ENCODE results near the gene IPO5. TPM values are rescaled to one million over a fixed set of nuclear protein-coding genes. Genes with fewer than 3 reads are reported as not detected.
A peak's percentile ranks its signal among the peaks of the same experiment; 100 is the strongest.

Gene IPO5
- total RNA-seq, 1 experiment from 2014 or later, result 301 TPM

DNA sequence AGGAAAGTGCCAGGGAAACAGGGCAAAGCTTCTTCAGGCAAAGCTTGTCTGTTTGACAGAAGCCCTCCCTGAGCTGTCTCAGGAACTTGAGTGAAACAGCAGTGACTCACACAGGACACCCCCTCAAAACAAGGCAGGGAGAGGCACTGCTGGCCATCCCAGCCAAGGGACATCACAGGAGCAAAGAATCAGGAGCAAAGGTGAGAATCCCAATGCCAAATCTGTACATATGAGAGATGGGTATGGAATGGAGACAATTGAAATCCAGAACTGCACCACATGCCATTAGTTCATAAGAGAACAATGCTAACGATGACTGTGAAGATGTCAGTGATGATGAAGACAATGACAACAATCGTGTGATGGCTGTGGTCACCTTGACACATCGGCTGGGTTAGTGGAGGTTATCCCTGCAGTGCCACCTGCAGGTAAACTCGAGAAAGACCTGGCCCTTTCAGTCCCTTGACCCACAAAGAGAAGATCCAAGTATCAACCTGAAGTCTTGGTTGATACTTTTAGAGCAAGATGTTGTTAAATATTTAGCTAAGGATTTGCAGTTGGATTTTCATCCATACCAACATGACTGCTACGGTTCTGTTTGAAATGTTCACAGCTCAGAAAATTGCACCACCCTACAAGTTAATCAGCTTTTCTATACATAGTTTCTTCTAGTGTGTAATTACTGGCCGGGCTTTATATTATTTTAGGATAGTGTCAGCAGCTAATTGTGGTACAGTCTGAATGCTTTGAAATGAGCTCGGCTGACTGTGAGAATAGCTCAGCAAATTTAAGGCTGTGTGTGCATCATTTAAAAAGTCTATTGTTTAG, 42.0 kb upstream of the IPO5 start:
- ATAC-seq, result peak; percentile 87
- ChIA-PET CTCF (interaction anchor here (1.1 to 1.7 kb wide), 3 partner anchors 55 to 62 kb away, joined by 4 to 7 read pairs (median 5); no protein-coding TSS in a partner anchor), POLR2A (no interaction called here)
- DNase-seq (ENCODE audit: low spot score), result peak; percentile 63
- H3K9me3 Mint-ChIP-seq, result peaks cover 27% of the 10 kb centered on the region
- no peaks in the 10 kb centered on the region for H3K36me3 Mint-ChIP-seq
- peaks cover 4% of the 10 kb centered on the region; the same call in 1 of the 2 replicates for H3K27me3 Mint-ChIP-seq (ENCODE audit: low read depth)
- no peak overlapping the region for H3K27ac Mint-ChIP-seq
- no peak for TF ChIP-seq ZNF423 (CRISPR knock-in tag; IDR thresholded peaks at IDR 0.05)
- TF ChIP-seq, protein P1, sequence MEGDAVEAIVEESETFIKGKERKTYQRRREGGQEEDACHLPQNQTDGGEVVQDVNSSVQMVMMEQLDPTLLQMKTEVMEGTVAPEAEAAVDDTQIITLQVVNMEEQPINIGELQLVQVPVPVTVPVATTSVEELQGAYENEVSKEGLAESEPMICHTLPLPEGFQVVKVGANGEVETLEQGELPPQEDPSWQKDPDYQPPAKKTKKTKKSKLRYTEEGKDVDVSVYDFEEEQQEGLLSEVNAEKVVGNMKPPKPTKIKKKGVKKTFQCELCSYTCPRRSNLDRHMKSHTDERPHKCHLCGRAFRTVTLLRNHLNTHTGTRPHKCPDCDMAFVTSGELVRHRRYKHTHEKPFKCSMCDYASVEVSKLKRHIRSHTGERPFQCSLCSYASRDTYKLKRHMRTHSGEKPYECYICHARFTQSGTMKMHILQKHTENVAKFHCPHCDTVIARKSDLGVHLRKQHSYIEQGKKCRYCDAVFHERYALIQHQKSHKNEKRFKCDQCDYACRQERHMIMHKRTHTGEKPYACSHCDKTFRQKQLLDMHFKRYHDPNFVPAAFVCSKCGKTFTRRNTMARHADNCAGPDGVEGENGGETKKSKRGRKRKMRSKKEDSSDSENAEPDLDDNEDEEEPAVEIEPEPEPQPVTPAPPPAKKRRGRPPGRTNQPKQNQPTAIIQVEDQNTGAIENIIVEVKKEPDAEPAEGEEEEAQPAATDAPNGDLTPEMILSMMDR (IDR thresholded peaks at IDR 0.05), result peak; percentile 52
- no peak for TF ChIP-seq SMAD4 (CRISPR knock-in tag; IDR thresholded peaks at IDR 0.05)
- H3K4me3 Mint-ChIP-seq, result no peak overlapping the region
- H3K4me1 Mint-ChIP-seq, result no peaks in the 10 kb centered on the region

DNA sequence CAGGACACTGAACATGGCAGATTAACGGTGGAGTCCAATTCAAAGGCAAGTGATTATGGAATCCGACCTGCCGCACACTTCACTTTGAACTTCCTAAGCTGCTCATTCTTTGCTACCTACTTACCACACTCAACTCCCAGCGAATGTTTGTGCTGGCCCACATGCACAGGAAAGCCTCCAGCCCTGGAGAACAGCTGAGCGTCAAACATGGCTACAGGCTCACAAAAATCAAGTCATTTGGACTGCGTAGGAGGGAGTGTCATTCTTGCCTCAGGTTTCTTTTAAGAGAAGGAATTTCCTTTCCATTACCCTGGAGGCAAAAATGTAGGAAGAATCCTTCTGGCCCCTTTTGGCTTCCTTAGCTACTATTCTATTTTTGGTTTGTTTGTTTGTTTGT, 41.3 kb upstream of the IPO5 start:
- ATAC-seq (no peak), DNase-seq (ENCODE audit: low spot score) (no peak)
- Mint-ChIP-seq H3K27me3 (ENCODE audit: low read depth) (peaks cover 4% of the 10 kb centered on the region; the same call in 1 of the 2 replicates), H3K4me1 (no peaks in the 10 kb centered on the region), H3K4me3 (no peak overlapping the region), H3K27ac (no peak overlapping the region), H3K9me3 (peaks cover 29% of the 10 kb centered on the region), H3K36me3 (no peaks in the 10 kb centered on the region)
- ChIA-PET POLR2A (no interaction called here), CTCF (interaction anchor here (1.3 to 1.7 kb wide), 2 partner anchors 56 to 63 kb away, joined by 5 to 7 read pairs; no protein-coding TSS in a partner anchor)
- TF ChIP-seq, protein P2, sequence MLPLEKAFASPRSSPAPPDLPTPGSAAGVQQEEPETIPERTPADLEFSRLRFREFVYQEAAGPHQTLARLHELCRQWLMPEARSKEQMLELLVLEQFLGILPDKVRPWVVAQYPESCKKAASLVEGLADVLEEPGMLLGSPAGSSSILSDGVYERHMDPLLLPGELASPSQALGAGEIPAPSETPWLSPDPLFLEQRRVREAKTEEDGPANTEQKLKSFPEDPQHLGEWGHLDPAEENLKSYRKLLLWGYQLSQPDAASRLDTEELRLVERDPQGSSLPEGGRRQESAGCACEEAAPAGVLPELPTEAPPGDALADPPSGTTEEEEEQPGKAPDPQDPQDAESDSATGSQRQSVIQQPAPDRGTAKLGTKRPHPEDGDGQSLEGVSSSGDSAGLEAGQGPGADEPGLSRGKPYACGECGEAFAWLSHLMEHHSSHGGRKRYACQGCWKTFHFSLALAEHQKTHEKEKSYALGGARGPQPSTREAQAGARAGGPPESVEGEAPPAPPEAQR (CRISPR knock-in tag; IDR thresholded peaks at IDR 0.05), result no peak
- no peak for TF ChIP-seq TCF7 (CRISPR knock-in tag; IDR thresholded peaks at IDR 0.05; ENCODE audit: low read depth)
- no peak for TF ChIP-seq JAZF1 (CRISPR knock-in tag; IDR thresholded peaks at IDR 0.05)
- TF ChIP-seq ZNF219 (CRISPR knock-in tag; IDR thresholded peaks at IDR 0.05; ENCODE audit: borderline replicate concordance), result no peak
- no peak for TF ChIP-seq TEAD1 (CRISPR knock-in tag; IDR thresholded peaks at IDR 0.05)
- no peak for TF ChIP-seq SMAD3 (CRISPR knock-in tag; IDR thresholded peaks at IDR 0.05; ENCODE audit: borderline replicate concordance)
- no peak for TF ChIP-seq ATF1 (CRISPR knock-in tag; IDR thresholded peaks at IDR 0.05)
- TF ChIP-seq ESRRA (CRISPR knock-in tag; IDR thresholded peaks at IDR 0.05; ENCODE audit: borderline replicate concordance), result no peak
- no peak for TF ChIP-seq ZNF263 (CRISPR knock-in tag; IDR thresholded peaks at IDR 0.05; ENCODE audit: low read depth)
- TF ChIP-seq, protein P3, sequence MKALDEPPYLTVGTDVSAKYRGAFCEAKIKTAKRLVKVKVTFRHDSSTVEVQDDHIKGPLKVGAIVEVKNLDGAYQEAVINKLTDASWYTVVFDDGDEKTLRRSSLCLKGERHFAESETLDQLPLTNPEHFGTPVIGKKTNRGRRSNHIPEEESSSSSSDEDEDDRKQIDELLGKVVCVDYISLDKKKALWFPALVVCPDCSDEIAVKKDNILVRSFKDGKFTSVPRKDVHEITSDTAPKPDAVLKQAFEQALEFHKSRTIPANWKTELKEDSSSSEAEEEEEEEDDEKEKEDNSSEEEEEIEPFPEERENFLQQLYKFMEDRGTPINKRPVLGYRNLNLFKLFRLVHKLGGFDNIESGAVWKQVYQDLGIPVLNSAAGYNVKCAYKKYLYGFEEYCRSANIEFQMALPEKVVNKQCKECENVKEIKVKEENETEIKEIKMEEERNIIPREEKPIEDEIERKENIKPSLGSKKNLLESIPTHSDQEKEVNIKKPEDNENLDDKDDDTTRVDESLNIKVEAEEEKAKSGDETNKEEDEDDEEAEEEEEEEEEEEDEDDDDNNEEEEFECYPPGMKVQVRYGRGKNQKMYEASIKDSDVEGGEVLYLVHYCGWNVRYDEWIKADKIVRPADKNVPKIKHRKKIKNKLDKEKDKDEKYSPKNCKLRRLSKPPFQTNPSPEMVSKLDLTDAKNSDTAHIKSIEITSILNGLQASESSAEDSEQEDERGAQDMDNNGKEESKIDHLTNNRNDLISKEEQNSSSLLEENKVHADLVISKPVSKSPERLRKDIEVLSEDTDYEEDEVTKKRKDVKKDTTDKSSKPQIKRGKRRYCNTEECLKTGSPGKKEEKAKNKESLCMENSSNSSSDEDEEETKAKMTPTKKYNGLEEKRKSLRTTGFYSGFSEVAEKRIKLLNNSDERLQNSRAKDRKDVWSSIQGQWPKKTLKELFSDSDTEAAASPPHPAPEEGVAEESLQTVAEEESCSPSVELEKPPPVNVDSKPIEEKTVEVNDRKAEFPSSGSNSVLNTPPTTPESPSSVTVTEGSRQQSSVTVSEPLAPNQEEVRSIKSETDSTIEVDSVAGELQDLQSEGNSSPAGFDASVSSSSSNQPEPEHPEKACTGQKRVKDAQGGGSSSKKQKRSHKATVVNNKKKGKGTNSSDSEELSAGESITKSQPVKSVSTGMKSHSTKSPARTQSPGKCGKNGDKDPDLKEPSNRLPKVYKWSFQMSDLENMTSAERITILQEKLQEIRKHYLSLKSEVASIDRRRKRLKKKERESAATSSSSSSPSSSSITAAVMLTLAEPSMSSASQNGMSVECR (CRISPR knock-in tag; IDR thresholded peaks at IDR 0.05; ENCODE audit: borderline replicate concordance), result no peak
- TF ChIP-seq JUN (CRISPR knock-in tag; IDR thresholded peaks at IDR 0.05), result no peak
- TF ChIP-seq, protein P4, sequence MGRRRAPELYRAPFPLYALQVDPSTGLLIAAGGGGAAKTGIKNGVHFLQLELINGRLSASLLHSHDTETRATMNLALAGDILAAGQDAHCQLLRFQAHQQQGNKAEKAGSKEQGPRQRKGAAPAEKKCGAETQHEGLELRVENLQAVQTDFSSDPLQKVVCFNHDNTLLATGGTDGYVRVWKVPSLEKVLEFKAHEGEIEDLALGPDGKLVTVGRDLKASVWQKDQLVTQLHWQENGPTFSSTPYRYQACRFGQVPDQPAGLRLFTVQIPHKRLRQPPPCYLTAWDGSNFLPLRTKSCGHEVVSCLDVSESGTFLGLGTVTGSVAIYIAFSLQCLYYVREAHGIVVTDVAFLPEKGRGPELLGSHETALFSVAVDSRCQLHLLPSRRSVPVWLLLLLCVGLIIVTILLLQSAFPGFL (CRISPR knock-in tag; IDR thresholded peaks at IDR 0.05; ENCODE audit: borderline replicate concordance), result no peak
- TF ChIP-seq KAT7 (CRISPR knock-in tag; IDR thresholded peaks at IDR 0.05; ENCODE audit: borderline replicate concordance), result no peak
- TF ChIP-seq, protein P5, sequence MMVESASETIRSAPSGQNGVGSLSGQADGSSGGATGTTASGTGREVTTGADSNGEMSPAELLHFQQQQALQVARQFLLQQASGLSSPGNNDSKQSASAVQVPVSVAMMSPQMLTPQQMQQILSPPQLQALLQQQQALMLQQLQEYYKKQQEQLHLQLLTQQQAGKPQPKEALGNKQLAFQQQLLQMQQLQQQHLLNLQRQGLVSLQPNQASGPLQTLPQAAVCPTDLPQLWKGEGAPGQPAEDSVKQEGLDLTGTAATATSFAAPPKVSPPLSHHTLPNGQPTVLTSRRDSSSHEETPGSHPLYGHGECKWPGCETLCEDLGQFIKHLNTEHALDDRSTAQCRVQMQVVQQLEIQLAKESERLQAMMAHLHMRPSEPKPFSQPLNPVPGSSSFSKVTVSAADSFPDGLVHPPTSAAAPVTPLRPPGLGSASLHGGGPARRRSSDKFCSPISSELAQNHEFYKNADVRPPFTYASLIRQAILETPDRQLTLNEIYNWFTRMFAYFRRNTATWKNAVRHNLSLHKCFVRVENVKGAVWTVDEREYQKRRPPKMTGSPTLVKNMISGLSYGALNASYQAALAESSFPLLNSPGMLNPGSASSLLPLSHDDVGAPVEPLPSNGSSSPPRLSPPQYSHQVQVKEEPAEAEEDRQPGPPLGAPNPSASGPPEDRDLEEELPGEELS (CRISPR knock-in tag; IDR thresholded peaks at IDR 0.05), result no peak
- TF ChIP-seq, protein P6, sequence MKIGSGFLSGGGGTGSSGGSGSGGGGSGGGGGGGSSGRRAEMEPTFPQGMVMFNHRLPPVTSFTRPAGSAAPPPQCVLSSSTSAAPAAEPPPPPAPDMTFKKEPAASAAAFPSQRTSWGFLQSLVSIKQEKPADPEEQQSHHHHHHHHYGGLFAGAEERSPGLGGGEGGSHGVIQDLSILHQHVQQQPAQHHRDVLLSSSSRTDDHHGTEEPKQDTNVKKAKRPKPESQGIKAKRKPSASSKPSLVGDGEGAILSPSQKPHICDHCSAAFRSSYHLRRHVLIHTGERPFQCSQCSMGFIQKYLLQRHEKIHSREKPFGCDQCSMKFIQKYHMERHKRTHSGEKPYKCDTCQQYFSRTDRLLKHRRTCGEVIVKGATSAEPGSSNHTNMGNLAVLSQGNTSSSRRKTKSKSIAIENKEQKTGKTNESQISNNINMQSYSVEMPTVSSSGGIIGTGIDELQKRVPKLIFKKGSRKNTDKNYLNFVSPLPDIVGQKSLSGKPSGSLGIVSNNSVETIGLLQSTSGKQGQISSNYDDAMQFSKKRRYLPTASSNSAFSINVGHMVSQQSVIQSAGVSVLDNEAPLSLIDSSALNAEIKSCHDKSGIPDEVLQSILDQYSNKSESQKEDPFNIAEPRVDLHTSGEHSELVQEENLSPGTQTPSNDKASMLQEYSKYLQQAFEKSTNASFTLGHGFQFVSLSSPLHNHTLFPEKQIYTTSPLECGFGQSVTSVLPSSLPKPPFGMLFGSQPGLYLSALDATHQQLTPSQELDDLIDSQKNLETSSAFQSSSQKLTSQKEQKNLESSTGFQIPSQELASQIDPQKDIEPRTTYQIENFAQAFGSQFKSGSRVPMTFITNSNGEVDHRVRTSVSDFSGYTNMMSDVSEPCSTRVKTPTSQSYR (CRISPR knock-in tag; IDR thresholded peaks at IDR 0.05), result no peak
- TF ChIP-seq ZNF396 (CRISPR knock-in tag; IDR thresholded peaks at IDR 0.05; ENCODE audit: borderline replicate concordance), result no peak
- TF ChIP-seq ZNF416 (CRISPR knock-in tag; IDR thresholded peaks at IDR 0.05), result no peak

All from WTC11 (cell line).